ENCODE measurements around the gene APC.

DNA sequence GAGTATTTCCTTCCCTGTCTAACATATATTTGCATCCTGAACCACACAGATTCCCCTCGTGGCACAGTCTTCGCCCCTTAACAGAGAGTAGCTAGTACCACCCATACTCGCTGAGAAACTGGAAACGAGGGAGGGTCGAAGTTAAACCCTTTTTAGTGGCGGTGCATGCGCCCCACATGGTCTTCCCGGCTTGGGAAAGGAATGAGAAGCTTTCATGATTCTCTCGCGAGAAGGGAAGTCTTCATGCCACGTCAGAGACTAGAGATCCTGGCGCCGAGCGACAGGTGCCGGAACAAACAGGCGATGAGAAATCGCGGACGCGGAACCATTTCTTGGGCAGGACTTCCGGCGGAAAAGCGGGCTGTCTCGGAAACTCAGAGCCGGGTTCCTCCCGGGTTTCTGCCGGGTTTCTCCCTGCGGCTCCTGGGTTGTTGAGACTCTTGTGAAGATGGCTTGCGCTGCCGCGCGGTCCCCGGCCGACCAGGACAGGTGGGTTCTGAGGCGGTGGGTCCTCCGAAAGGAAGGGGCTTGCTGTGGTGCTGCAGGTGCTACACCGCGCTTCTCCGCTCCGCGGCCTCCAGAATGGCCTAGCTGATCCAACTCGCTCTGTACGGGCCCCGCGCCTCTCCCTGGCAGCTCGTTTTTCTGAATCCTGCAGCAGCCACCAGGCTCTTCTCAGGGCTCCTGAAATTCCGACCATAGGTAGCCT, 123.4 kb downstream of the APC start, which contains the start of gene SRP19:
- no peak for TF ChIP-seq CTCF (IDR thresholded peaks at IDR 0.05; ENCODE audit: low read depth, low read length)
- no peak for TF ChIP-seq EZH2phosphoT487 (IDR thresholded peaks at IDR 0.05; ENCODE audit: low read depth)
